ENCODE data around the gene TBX20. TPM values are rescaled to one million over a fixed set of nuclear protein-coding genes. Genes with fewer than 3 reads are reported as not detected.

The TBX20 gene
- total RNA-seq, 6 experiments from 2014 or later: 0.40 to 1.4 (median 0.94) TPM

- 44% methylated on average over 1 of the region's 1 CpG for WGBS (ENCODE audit: insufficient coverage, low coverage, low lambda C conversion rate, missing lambda C conversion rate)
- TF ChIP-seq POLR2A (IDR thresholded peaks at IDR 0.05): no peak
- TF ChIP-seq, protein P1, sequence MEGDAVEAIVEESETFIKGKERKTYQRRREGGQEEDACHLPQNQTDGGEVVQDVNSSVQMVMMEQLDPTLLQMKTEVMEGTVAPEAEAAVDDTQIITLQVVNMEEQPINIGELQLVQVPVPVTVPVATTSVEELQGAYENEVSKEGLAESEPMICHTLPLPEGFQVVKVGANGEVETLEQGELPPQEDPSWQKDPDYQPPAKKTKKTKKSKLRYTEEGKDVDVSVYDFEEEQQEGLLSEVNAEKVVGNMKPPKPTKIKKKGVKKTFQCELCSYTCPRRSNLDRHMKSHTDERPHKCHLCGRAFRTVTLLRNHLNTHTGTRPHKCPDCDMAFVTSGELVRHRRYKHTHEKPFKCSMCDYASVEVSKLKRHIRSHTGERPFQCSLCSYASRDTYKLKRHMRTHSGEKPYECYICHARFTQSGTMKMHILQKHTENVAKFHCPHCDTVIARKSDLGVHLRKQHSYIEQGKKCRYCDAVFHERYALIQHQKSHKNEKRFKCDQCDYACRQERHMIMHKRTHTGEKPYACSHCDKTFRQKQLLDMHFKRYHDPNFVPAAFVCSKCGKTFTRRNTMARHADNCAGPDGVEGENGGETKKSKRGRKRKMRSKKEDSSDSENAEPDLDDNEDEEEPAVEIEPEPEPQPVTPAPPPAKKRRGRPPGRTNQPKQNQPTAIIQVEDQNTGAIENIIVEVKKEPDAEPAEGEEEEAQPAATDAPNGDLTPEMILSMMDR (IDR thresholded peaks at IDR 0.05): no peak
- ATAC-seq: no peak
- no peaks in the 10 kb centered on the region for H3K9me3 ChIP-seq
- no peak overlapping the region for H3K27ac ChIP-seq
- H3K36me3 ChIP-seq: no peaks in the 10 kb centered on the region
- H3K4me3 ChIP-seq: no peak overlapping the region
- peaks cover 13 to 26% of the 10 kb centered on the region in 2 donors for H3K27me3 ChIP-seq
- intact Hi-C loops (cut with DNase I): no loop called here
- H3K4me1 ChIP-seq: peaks cover 0 to 7% (median 0%) of the 10 kb centered on the region in 4 donors
- no peak for DNase-seq
These were observed 3.0 kb downstream of the TBX20 start for GRCh38 chr7:35250941-35251340.

DNA sequence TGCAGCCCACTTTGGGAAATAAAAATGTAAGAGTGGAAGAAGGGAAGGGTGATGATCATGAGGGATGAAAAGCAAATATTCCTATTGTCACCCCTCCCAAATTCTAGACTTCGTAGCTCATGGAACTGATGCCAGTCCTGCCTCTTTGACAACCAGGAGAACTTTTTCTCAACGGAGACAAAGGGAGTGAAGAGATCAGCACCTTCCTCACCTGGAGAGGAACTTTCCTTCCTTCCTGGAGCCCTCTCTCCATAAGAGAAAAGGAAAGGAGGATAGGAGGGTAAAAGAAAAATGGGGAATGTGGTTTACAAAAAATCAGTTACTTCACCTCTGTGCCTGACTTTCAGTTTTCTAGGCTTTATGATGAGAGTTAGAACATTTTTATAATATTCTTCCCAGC is 3.4 kb downstream of the TBX20 start:
- Histone ChIP-seq H3K9me3 (no peaks in the 10 kb centered on the region), H3K36me3 (no peaks in the 10 kb centered on the region), H3K27ac (no peak overlapping the region), H3K4me1 (peaks cover 0 to 7% (median 0%) of the 10 kb centered on the region in 4 donors), H3K4me3 (no peak overlapping the region), H3K27me3 (peaks cover 13 to 26% of the 10 kb centered on the region in 2 donors)
- WGBS (ENCODE audit: insufficient coverage, low coverage, low lambda C conversion rate, missing lambda C conversion rate): 8% methylated on average over 2 of the region's 2 CpGs
- intact Hi-C loops (cut with DNase I): no loop called here
- ATAC-seq (no peak), DNase-seq (no peak)
- TF ChIP-seq POLR2A (IDR thresholded peaks at IDR 0.05): no peak
- TF ChIP-seq, protein P1 (IDR thresholded peaks at IDR 0.05): no peak

- ATAC-seq: no peak
- no peaks in the 10 kb centered on the region for H3K9me3 ChIP-seq
- peaks cover 9 to 22% of the 10 kb centered on the region in 2 donors for H3K27me3 ChIP-seq
- H3K4me3 ChIP-seq: no peak overlapping the region
- TF ChIP-seq, protein P1 (IDR thresholded peaks at IDR 0.05): no peak
- TF ChIP-seq POLR2A (IDR thresholded peaks at IDR 0.05): no peak
- H3K27ac ChIP-seq: no peak overlapping the region
- H3K36me3 ChIP-seq: no peaks in the 10 kb centered on the region
- 17% methylated on average over 4 of the region's 5 CpGs for WGBS (ENCODE audit: insufficient coverage, low coverage, low lambda C conversion rate, missing lambda C conversion rate)
- intact Hi-C loops (cut with DNase I): no loop called here
- H3K4me1 ChIP-seq: peaks cover 0 to 7% (median 0%) of the 10 kb centered on the region in 4 donors
- no peak for DNase-seq
These were observed 4.4 kb downstream of the TBX20 start for GRCh38 chr7:35249537-35249907.

- ATAC-seq (no peak), DNase-seq (no peak)
- peaks cover 0 to 3% (median 0%) of the 10 kb centered on the region in 4 donors for H3K4me1 ChIP-seq
- 13% methylated on average over 20 of the region's 21 CpGs for WGBS (ENCODE audit: insufficient coverage, low coverage, low lambda C conversion rate, missing lambda C conversion rate)
- no peak overlapping the region for H3K4me3 ChIP-seq
- no peaks in the 10 kb centered on the region for H3K9me3 ChIP-seq
- H3K27me3 ChIP-seq: peaks cover 8 to 18% of the 10 kb centered on the region in 2 donors
- TF ChIP-seq, protein P1 (IDR thresholded peaks at IDR 0.05): no peak
- no peak for TF ChIP-seq POLR2A (IDR thresholded peaks at IDR 0.05)
- no peak overlapping the region for H3K27ac ChIP-seq
- intact Hi-C loops (cut with DNase I): no loop called here
- H3K36me3 ChIP-seq: no peaks in the 10 kb centered on the region
These were observed 5.0 kb downstream of the TBX20 start for GRCh38 chr7:35248576-35249536.

All from right lobe of liver (tissue), 6 donors.